Ectodermal cell (in vitro differentiated cells): ENCODE data around the gene C2.
"Not testable (repeated sequence)": the region's sequence is repeated elsewhere in the genome, so short reads cannot be mapped to it uniquely, and the experiment has no call there.

Experiments
- H3K27ac ChIP-seq: 2 replicates; pipeline ENCODE4 v1.7.0; 2013; ENCODE audit warnings: mild to moderate bottlenecking, low read depth, low read length; ENCODE audit not compliant: insufficient read depth, poor library complexity, severe bottlenecking
- H3K27me3 ChIP-seq: 2 replicates; pipeline ENCODE4 v1.7.0; 2013; ENCODE audit warnings: mild to moderate bottlenecking, low read length; ENCODE audit not compliant: insufficient read depth, control insufficient read depth, poor library complexity, severe bottlenecking
- H3K36me3 ChIP-seq: one replicate; pipeline ENCODE4 v1.7.0; 2013; ENCODE audit warnings: low read length; ENCODE audit not compliant: control insufficient read depth, insufficient read depth
- H3K4me1 ChIP-seq: one replicate; pipeline ENCODE4 v1.7.0; 2013; ENCODE audit warnings: low read length; ENCODE audit not compliant: control insufficient read depth, insufficient read depth
- H3K4me3 ChIP-seq: 2 replicates; pipeline ENCODE4 v1.7.0; 2013; ENCODE audit warnings: low read depth, low read length, control low read depth; ENCODE audit not compliant: insufficient read depth
- H3K9me3 ChIP-seq: 2 replicates; pipeline ENCODE4 v1.7.0; 2013; ENCODE audit warnings: mild to moderate bottlenecking, low read length, moderate library complexity; ENCODE audit not compliant: control insufficient read depth
- WGBS, 2 experiments: methylation state at CpG; one replicate each; pipeline ENCODE4 v1.1.7; 2013; ENCODE audit warnings: missing lambda C conversion rate in 2 of 2; 5-methylcytosine and 5-hydroxymethylcytosine counted together

The C2 gene

DNA sequence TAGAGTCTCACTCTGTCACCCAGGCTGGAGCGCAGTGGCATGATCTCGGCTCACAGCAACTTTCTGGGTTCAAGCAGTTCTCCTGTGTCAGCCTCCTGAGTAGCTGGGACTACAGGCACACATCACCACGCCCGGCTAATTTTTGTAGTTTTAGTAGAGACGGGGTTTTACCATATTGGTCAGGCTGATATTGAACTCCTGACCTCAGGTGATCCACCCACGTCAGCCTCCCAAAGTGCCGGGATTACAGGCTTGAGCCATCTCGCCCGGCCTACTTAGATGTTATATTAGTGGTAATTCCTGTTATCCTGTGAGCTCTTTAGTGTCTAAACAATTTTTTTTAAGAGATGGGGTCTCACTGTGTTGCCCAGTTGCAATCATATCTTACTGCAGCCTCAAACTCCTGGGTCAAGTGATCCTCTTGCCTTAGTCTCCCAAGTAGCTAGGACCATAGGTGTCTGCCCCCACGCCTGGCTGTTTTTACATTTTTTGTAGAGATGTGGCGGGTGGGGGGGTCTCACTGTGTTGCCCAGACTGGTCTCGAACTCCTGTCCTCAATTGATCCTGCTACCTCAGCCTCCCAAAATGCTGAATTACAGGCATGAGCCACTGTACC, 50.4 kb downstream of the C2 start:
- 95 to 96% methylated on average over 12 of the region's 12 CpGs for WGBS, 2 experiments

DNA sequence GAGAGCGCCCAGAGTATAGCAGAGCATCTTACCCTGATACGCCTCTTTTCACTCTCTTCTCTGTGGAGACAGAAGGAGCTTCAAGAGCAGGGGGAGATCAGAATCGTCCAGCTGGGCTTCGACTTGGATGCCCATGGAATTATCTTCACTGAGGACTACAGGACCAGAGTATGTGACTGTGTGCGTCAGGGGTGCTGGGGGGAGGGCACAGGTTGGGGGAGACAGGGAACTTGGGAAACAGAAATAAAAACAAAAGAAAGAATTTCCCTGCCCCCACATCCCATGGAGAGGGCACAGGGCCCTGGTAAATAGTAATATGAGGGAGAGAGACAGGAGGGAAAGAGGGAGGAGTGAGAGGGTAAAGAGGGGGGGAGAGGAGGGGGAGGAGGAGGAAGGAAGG, 51.3 kb downstream of the C2 start:
- H3K4me1 ChIP-seq: no peaks in the 10 kb centered on the region
- H3K9me3 ChIP-seq: no peaks in the 10 kb centered on the region
- no peaks in the 10 kb centered on the region for H3K27me3 ChIP-seq
- H3K36me3 ChIP-seq: no peaks in the 10 kb centered on the region
- H3K27ac ChIP-seq: no peak overlapping the region
- 79 to 91% methylated on average over 5 of the region's 5 CpGs for WGBS, 2 experiments
- no peak overlapping the region for H3K4me3 ChIP-seq

More for the DNA sequence above, 50.4 kb downstream of the C2 start:
- Histone ChIP-seq H3K27ac (no peak overlapping the region), H3K4me1 (no peaks in the 10 kb centered on the region), H3K9me3 (no peaks in the 10 kb centered on the region), H3K4me3 (no peak overlapping the region), H3K27me3 (no peaks in the 10 kb centered on the region), H3K36me3 (no peaks in the 10 kb centered on the region)

DNA sequence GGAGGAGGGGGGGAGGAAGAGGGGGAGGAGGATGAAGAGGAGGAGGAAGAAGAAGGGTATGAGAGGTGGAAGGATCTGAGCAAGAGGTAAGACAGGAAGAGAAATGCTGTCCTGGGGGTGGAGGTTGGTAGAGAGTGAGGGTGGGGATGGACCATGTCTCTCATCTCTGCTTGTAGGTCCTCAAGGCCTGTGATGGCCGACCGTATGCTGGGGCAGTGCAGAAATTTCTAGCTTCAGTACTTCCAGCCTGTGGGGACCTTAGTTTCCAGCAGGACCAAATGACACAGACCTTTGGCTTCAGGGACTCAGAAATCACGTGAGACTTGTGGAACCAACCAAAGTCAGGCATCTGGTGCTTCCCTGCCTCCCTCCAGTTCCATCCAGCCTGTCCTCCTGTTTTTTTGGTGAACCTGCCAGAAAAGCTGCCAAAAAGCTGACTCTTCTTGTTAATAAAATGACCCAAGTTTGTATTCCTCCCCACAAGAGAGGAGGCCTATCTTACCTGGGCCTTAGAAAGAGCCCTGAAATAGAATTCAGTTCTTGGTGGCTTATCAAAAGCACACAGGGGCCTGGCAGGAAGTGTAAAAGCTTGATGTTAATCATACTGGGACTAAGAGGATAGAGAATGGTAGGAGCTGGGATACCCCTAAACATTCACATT, 51.9 kb downstream of the C2 start:
- H3K9me3 ChIP-seq: no peaks in the 10 kb centered on the region
- WGBS, 2 experiments: 93 to 94% methylated on average over 3 of the region's 3 CpGs
- H3K27ac ChIP-seq: no peak overlapping the region
- no peaks in the 10 kb centered on the region for H3K4me1 ChIP-seq
- H3K27me3 ChIP-seq: no peaks in the 10 kb centered on the region
- no peaks in the 10 kb centered on the region for H3K36me3 ChIP-seq
- H3K4me3 ChIP-seq: no peak overlapping the region

DNA sequence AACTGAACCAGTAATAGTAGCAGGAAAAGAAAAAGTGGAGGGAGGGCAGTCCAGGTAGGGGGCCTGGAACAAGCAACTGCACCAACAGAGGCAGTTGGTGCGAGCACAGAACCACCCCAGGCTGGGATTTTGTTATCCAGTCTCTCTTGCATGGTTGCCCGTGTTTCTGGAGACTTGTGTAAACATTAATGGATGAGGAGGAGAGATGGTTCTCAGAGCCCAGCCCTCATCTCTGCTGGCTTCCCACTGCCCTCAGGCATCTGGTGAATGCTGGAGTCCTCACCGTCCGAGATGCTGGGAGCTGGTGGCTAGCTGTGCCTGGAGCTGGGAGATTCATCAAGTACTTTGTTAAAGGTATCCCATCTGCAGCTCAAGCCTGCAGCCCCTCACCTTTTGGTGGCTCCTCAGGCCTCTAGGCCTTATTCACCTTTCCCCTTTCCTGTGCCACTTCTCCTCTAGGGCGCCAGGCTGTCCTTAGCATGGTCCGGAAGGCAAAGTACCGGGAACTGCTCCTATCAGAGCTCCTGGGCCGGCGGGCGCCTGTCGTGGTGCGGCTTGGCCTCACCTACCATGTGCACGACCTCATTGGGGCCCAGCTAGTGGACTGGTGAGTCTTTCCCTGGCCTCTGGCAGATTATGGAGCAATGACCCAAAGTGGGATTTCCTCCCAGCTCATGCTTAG, 52.8 kb downstream of the C2 start:
- not testable (repeated sequence) for H3K27ac ChIP-seq, H3K9me3 ChIP-seq, H3K4me3 ChIP-seq, H3K4me1 ChIP-seq, H3K27me3 ChIP-seq, H3K36me3 ChIP-seq
- WGBS, 2 experiments: 96 to 97% methylated on average over 11 to 12 of the region's 13 CpGs

DNA sequence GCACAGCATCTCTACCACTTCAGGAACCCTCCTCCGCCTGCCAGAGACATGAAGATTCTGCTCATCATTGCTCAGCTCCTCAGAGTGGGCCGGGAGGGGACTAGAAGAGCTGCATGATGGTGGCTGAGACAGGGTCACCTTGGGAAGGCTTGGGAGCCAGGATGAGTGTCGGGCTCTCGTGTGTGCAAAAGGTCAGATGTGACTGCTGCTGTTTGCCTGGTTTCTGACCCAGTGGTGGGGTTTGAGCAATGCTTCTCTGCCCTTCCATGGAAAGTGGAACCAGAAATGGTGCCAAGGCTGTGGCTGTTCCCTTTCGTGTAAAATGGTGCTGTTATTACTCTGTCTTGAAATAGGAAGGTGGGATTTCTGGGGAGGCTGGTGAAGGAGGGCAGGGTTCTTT, 53.5 kb downstream of the C2 start:
- not testable (repeated sequence) for H3K9me3 ChIP-seq, H3K36me3 ChIP-seq, H3K27me3 ChIP-seq, H3K4me1 ChIP-seq, H3K4me3 ChIP-seq, H3K27ac ChIP-seq
- no CpG with 5 or more reads among the region's 5 CpGs for WGBS, 2 experiments

DNA sequence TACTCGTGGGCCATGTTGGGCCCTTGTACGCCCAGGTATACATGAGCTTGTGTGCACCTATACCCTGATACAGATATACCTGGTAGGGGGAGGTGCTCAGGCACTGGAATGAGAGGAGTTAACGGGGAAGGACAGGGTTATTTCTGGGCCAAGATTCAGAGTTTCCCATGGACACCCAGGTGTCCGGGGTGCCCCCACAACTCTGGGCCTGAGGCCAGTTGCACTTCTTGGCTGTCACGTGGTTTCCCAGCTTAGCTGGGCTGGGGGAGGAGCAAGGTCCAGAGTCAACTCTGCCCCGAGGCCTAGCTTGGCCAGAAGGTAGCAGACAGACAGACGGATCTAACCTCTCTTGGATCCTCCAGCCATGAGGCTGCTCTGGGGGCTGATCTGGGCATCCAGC, 54.2 kb downstream of the C2 start, which contains the start of gene C4A:
TSS of gene C4A (plus strand) at position 314 of the 400 bp plus-strand sequence. CDS start at position 365, 51 bp downstream.
- no CpG with 5 or more reads among the region's 7 CpGs for WGBS, 2 experiments
- H3K27me3 ChIP-seq, H3K9me3 ChIP-seq, H3K4me3 ChIP-seq, H3K36me3 ChIP-seq, H3K27ac ChIP-seq, H3K4me1 ChIP-seq: not testable (repeated sequence)

DNA sequence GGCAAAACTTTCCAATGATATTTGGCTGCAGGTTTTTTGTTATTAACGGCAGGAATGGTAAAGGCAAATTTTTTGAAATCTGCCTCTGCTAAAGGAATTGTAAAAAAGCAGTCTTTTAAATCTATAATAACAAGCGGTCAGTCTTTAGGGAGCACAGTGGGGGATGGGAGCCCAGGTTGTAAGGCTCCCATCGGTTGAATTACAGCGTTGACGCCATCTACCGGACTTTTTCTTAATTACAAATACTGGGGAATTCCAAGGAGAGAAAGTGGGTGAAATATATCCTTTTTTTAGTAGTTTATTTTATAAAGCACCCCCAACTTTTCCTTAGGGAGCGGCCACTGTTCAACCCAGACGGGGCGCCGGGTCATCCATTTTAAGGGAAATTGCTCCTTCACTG, 61.8 kb downstream of the C2 start:
- H3K4me3 ChIP-seq, H3K36me3 ChIP-seq, H3K4me1 ChIP-seq, H3K27me3 ChIP-seq, H3K27ac ChIP-seq, H3K9me3 ChIP-seq: not testable (repeated sequence)
- no CpG with 5 or more reads among the region's 10 CpGs for WGBS, 2 experiments

DNA sequence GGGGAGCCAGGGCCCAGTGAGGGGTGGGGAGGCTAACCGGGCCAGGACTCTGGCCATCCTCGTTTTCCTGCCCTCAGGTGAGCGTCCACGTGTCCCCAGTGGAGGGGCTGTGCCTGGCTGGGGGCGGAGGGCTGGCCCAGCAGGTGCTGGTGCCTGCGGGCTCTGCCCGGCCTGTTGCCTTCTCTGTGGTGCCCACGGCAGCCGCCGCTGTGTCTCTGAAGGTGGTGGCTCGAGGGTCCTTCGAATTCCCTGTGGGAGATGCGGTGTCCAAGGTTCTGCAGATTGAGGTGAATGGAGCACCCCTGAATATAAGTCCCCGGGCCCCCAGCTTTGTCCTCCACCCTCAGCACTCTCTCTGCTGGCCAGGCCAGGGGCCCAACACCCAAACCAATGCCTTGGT, 66.9 kb downstream of the C2 start:
- not testable (repeated sequence) for H3K9me3 ChIP-seq, H3K4me1 ChIP-seq, H3K27ac ChIP-seq, H3K4me3 ChIP-seq, H3K36me3 ChIP-seq, H3K27me3 ChIP-seq
- WGBS, 2 experiments: 88 to 100% methylated on average over 6 to 7 of the region's 14 CpGs
